Hematopoietic multipotent progenitor cell treated with erythropoietin and hydrocortisone succinate and interleukin-3 and kit ligand, for 17 days (in vitro differentiated cells): ENCODE measurements around the gene RER1.

Experiments used
- DNase-seq: peaks from one replicate; pipeline ENCODE4 v3.0.0-alpha.2; 2015; ENCODE audit warnings: low spot score

Gene RER1

DNA sequence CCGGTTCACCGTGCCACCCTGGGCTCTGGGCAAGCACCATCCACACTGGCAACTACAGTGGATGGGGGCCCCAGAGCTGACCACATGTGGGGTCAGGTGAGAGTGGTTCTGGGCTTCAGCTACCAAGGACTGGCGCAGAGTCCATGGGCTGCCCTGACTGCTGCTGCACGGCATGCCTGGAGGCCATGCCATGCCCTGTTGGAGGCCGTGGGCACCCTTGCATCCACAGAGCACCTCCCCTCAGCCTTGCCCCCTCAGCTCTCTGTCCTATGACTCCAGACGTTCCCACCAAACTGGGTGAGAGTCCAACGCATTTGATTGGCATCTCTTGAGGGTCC, 15.7 kb upstream of the RER1 start:
- DNase-seq = no peak

DNA sequence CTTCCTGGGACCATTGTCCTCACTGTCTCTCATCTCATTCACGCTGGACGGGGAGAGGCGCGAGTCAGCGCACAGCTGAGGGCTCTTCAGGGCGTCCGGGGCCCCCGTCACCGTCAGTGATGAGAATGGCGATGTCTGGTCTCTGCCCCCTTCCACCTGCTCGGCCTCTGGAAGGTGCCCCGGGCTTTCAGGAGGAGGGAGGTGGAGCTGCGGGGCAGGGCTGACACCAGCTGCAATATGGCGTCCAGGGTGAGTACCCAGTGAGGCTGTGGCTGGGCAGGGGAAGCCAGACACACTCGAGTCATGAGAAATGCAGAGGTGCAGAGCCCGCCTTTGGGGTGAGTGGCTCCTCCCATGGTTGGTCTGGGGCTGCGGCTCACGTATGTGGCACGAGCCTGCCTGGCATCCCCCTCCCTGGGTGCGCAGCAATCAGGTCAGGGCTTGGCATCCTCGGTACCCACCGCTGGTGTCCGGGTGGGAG, 15.3 kb upstream of the RER1 start:
- no peak for DNase-seq

DNA sequence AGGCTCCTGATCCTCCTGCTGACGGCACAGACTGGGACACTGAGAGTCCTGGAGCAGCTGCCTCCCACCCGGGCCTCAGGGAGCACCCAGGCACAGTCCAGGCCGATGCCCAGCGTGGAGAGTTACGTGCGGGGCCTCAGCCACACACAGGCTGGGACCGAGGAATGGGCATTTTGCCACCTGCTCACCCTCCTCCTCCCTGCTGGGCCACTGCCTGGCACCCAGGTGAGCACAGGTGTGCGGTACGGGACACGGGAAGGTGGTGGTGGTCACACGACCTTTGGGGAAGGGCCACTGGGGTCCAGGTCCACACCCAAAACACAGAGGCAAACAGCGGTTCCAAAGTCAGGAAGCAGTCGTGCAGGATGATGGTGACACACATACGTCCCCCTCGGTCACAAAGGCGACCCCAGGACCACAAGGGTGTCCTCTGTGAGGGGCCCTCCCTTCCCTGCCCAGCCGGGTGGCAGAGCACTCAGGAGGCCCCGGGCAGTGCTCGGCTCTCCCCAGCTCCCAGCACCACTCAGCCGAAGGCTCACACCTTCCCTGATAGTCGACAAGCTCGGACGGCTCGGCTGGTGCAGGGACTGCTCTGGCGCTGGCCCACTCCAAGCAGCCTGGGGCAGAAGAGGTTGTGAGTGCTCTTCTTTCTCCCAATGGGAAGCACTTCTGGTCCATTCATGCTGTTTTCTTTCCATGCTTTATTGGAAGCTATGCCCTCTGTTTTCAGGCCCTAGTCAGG, 14.5 kb upstream of the RER1 start:
- no peak for DNase-seq

GRCh38 chr1:2377751-2378440, 13.7 kb upstream of the RER1 start:
- no peak for DNase-seq

GRCh38 chr1:2378441-2378851, 13.2 kb upstream of the RER1 start:
- no peak for DNase-seq

DNA sequence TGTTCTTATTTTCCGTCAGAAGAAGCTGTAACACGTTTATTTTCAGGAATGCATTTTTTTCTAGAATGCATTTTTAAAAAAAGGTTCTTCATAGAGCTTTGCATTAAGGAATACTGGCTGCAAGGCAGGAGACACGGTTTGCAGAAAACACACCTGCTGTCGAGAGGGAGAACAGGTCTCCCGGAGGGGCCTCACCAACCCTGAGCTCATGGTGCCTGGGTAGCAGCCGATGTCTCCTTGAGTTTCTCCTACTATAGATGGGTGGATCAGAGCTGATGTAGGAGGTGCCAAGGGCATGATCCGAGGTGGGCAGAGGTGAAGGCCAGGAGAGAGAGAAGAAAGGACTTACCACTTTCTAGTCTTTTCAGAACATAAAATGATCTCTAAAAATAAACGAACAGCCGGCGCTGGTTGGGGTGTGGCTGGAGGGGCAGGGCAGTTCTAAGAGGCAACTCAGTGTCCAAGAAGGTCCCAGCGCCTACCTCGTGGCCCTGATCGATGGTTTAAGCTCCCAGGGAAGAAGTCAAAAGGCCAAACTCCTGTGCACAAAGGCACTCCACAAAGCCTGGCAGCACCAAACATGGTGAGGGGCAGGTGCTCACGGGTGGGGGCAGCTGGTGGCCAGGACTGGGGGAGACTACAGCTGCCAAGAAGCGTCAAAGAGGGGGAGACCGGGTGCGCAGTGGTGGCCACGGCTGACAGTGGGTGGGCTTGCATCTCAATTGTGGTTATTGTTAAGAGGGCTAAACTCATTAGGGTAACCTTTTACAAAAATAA, 12.5 kb upstream of the RER1 start:
- no peak for DNase-seq

GRCh38 chr1:2379733-2380404, 11.8 kb upstream of the RER1 start:
- no peak for DNase-seq

- no peak for DNase-seq
Measured at GRCh38 chr1:2380816-2381591, 10.6 kb upstream of the RER1 start.

DNA sequence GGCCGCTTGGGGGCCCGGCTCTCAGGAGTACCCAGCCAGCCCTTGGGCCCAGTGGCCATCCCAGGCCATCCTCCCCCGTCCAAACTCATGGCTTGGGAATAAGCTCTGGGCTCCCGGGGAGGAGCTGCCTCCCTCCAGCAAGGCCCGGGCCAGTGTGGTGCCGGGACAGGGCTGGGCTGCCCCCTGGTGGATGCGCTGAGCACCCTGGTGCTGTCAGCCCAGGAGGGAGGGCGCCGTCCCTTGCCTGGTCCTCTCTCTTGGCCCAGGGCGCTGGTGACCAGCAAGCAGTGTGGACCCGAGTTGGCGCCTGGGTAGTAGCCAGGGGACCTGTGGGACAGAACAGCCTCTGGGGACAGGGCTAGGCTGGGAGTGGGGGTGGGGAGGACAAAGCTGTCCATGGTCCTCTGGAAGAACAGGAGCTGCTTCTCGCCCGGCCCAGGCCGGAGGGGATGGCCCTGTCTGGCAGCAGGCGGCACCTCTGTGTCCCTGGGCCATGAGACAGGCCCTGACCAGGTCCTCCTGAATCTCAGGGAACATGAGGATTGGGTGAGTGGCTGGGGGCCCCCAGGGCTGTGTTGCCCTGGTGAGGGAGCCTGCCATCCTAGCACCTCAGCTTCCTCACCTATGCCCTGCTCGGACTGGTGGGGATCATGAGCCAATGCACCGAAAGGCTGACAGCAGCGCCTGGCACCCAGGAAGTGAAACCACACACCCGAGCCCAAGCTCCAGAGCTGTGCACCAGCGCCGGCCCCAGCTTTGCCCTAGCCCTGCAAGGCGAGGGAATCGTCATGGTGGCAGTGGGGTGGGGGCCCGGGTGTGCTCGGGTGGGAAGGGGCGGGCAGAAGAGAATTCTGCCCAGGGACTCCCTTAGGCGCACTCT, 9.7 kb upstream of the RER1 start:
- DNase-seq = peak; percentile 60

DNA sequence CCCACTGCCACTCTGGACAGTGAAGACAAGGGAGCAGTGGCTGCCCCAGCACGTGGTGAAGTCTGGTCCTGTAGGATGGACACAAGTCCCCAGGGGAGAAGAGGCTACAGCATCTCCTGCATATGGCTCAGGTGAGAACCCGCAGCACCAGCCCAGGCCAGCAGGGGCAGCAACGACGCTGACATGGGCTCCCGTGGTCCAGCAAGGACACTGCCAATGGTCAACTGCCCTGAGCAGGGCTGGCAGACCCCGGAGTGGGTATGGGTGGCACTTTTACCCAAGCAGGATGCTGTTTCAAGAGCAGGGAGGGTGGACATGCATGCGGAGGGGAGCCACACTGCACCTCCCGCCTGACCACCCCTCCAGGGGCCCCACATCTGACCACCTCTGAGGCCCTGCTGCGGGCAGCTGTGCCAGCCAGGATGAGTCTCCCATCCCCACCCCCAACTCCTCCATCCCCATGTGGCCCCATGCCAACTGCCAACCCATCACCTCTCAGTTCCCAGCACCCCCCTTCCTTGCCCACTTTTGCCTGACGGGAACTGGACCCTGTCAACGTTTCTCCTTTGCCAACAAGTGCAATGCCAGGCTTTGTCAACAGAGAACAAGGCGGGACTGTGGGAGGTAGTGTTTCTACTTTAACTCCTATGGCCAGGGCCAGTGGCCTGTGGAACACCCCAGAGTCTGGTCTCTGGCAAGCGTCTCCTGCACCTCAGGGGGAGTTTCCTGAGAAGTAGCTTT, 8.8 kb upstream of the RER1 start:
- peak; percentile 13 for DNase-seq

GRCh38 chr1:2383576-2383975, 8.1 kb upstream of the RER1 start:
- DNase-seq = no peak

DNA sequence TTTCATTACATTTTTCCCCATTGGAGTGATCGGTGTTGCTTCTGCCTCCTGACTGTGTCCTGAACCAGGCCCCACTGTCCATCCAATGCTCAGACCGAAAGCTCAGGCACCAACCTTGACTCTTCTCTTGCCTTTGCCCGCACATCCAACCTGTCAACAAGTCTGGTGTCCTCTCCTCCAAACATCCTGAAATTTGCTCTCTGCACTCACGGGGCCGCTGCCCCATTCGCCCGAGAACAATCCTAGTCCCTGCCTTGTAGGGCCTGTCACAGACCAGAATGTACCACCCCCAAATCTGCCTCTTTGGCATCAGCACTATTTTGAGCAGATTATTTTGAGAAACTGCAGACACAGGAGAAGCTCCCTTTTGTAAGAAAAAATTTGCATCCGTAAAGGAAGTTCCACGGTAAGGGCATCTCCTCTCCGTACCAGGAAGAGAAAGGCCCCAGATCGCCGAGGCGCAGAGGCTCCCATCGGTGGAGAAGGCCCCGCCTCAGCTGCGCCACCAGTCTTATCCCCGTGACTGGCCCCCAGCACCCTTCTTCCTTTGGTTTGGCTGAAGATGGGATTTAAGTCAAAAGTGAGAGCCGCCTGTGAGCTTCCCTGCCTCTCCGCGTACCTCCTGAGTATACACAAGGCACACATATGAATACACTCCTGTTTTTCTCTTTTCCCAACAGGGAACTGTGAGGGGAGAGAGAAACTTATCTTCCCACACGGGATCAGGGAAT, 7.3 kb upstream of the RER1 start:
- no peak for DNase-seq

DNA sequence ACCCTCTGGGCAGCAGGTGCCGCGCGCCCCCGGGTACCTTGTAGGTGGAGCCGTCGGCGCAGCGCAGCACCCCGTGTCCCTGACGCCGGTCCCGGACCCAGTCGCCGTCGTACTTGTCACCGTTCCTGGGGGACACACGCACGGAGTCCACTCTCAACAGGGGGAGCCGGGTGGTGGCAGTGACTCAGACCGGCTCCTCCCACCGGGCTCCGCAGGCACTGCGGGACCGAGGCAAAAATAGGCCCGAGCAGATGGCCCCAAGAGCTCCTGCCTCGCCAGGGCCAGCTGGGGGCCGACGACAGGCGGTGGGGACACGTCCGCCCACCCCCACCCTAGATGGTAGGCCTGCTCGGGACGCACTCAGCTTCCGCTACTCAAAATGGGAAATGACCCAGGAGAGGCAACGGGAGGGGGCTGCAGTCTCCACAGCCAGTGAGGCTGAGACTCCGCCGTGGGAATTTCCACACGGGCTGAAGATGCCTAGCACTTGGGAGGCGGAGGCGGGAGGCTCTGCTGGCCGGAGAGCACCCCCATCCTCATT, 6.6 kb upstream of the RER1 start:
- no peak for DNase-seq

GRCh38 chr1:2385606-2386280, 5.9 kb upstream of the RER1 start:
- no peak for DNase-seq

DNA sequence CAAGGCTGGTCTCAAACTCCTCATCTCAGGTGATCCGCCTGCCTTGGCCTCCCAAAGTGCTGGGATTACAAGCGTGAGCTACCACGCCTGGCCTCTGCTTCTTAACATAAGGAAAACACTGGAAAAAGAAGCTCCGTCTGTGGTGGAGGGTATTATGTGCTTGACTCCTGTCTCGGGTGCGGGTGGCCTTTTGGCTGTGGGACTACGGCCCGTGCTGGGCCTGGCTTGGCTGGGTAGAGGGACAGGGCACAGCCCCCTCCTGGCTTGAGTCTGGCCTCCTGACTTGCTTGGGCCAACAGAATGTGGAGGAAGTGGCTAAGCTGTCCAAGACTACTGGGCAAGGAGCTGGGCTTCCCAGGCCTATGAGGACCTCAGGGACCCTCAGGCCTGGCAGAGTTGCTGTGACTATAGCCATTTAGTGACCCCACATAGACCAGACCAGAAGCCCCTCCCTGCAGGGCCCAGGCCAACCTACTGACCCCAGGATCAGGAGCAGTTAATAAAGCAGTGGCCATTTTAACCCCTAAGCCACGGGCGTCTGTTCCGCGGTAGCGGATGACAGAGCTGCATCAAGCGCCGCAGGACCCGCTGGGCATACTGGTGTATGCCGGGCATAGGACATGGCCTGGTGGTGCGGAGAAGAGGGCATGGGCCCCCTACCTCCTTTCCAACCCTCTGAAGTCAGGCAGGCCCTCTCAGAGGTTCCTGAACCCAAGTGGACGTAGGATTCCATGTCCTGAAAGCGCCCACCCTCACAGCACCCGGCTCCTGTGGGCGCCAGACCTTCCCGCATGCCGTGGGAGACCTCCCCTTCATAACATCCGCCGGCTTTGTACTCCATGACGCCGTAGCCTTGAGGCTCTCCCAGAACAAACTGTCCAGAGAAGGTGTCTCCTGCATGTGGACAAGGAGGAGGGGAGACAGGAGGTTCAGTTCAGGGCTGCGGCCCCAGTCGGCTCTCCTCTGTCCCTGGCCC, 4.7 kb upstream of the RER1 start:
- no peak for DNase-seq

DNA sequence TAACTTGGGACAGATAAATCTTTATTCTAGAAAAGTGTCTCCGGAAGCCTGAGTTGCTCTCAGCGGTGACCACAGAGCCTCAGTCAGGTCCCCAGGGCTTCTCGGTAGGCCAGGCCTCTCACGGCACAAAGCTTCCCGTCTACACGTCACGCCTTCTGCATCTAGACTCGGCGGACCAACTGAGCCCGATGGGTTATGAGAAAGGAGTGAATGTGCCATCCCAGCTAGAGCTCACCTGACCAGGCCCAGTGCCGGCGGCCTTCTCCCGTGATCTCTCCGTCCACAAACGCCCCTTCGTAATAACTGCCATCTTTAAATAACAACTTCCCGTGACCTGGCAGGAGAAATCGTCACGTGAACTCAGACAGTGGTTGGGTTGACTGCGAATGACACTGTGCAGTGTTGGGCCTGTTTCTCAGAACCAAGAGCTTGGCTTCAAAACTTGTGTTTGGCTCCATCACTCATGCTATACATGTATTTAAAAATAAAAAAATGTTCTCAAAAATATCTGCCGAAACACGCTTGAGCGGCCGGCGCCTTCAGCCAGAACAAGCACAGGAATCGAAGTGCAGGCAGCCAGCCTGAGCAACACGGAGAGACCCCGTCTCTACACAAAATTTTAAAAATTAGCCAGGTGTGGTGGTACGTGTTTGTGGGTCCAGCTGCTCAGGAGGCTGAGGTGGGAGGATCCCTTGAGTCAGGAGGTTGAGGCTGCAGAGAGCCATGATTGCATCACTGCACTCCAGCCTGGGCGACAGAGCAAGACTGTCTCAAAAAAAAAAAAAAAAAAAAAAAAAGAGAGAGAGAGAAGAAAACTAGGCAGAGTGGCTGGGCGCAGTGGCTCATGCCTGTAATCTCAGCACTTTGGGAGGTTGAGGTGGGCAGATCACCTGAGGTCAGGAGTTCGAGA, 3.4 kb upstream of the RER1 start:
- no peak for DNase-seq
